Fibroblast of lung (primary cell): ENCODE results near the gene SCLT1. TPM values are rescaled to one million over a fixed set of nuclear protein-coding genes. Genes with fewer than 3 reads are reported as not detected.

ENCODE experiments used
- DNase-seq, 2 donors: peaks; one replicate each; pipeline versions ENCODE4 v3.0.0 to v3.0.0-alpha.2; 2010; ENCODE audit warnings: low read depth in 2 of 2
- H2AFZ ChIP-seq: 2 replicates; pipeline ENCODE4 v1.5.1; 2012; ENCODE audit warnings: low read length, control low read depth, inconsistent platforms
- H3K27ac ChIP-seq: 2 replicates; pipeline ENCODE4 v1.5.1; 2011; ENCODE audit warnings: low read length, control low read depth; ENCODE audit not compliant: insufficient read depth
- H3K27me3 ChIP-seq: 2 replicates; pipeline ENCODE4 v1.5.1; 2011; ENCODE audit warnings: mild to moderate bottlenecking, low read length; ENCODE audit not compliant: control insufficient read depth, insufficient read depth
- H3K36me3 ChIP-seq: 2 replicates; pipeline ENCODE4 v1.5.1; 2011; ENCODE audit warnings: low read length; ENCODE audit not compliant: control insufficient read depth, insufficient read depth
- H3K4me1 ChIP-seq: 2 replicates; pipeline ENCODE4 v1.5.1; 2011; ENCODE audit warnings: low read length; ENCODE audit not compliant: control insufficient read depth, insufficient read depth; ENCODE audit errors: extremely low read depth
- H3K4me2 ChIP-seq: 2 replicates; pipeline ENCODE4 v1.5.1; 2011; ENCODE audit warnings: low read length, control low read depth; ENCODE audit not compliant: insufficient read depth; ENCODE audit errors: extremely low read depth
- H3K4me3 ChIP-seq, 4 experiments: fragments of 200-600 bp in 1 of 4; sonication (generic) in 1 of 4; replicated peaks in 1 of 4; 2 replicates each; pipeline ENCODE4 v1.5.1; 2011 to 2016; ENCODE audit warnings: low read length in 4 of 4, low read depth in 3 of 4, mild to moderate bottlenecking in 3 of 4, control low read depth in 2 of 4, inconsistent platforms in 1 of 4, mixed read lengths in 1 of 4; ENCODE audit not compliant: insufficient read depth in 1 of 4; ENCODE audit errors: control extremely low read depth in 1 of 4
- H3K79me2 ChIP-seq: 2 replicates; pipeline ENCODE4 v1.5.1; 2012; ENCODE audit warnings: mild to moderate bottlenecking, low read length, inconsistent platforms; ENCODE audit not compliant: control insufficient read depth, insufficient read depth
- H3K9ac ChIP-seq: 2 replicates; pipeline ENCODE4 v1.5.1; 2011; ENCODE audit warnings: mild to moderate bottlenecking, low read length, control low read depth; ENCODE audit not compliant: insufficient read depth
- H3K9me3 ChIP-seq: 2 replicates; pipeline ENCODE4 v1.5.1; 2012; ENCODE audit warnings: low read depth, low read length; ENCODE audit not compliant: control insufficient read depth, insufficient read depth
- H4K20me1 ChIP-seq: 2 replicates; pipeline ENCODE4 v1.5.1; 2011; ENCODE audit warnings: low read length; ENCODE audit not compliant: control insufficient read depth, insufficient read depth; ENCODE audit errors: extremely low read depth
- CTCF ChIP-seq, 2 donors: IDR thresholded peaks in 1 of 2; conservative IDR thresholded peaks in 1 of 2; 1 replicate in 1 of 2; 2 replicates in 1 of 2; pipeline ENCODE4 v1.5.1; 2011 to 2012; ENCODE audit warnings: low read length in 2 of 2, control low read depth in 1 of 2, inconsistent platforms in 1 of 2, low read depth in 1 of 2, mild to moderate bottlenecking in 1 of 2
- EZH2 ChIP-seq: IDR thresholded peaks from 2 replicates; pipeline ENCODE4 v1.5.1; 2012; ENCODE audit warnings: low read length, control low read depth, mild to moderate bottlenecking; ENCODE audit errors: missing control alignments
- polyA minus RNA-seq: library from RNA; depleted of rRNA, polyadenylated mRNA; stranded (reverse); fragments of >200 nt; gene quantifications from 2 replicates; pipeline ENCODE4 v1.2.3, GENCODE V29; 2011; ENCODE audit warnings: low replicate concordance
- polyA plus RNA-seq, 2 donors: library from polyadenylated mRNA; depleted of rRNA in 1 of 2; stranded (reverse) in 1 of 2; unstranded in 1 of 2; fragments of >200 nt; gene quantifications; 2 replicates each; pipeline ENCODE4 v1.2.1, GENCODE V29; 2011 to 2012; ENCODE audit warnings: missing spikeins in 1 of 2
- total RNA-seq: library from RNA; depleted of rRNA; stranded (reverse); fragments of >200 nt; gene quantifications from 2 replicates; pipeline ENCODE4 v1.2.1, GENCODE V29; 2014

The SCLT1 gene
- 10.3 and 16.2 TPM in 2 replicates for total RNA-seq
- polyA plus RNA-seq: 8.8 and 9.3 TPM in 2 replicates
- polyA plus RNA-seq (2012): 6.7 and 8.0 TPM in 2 replicates
- polyA minus RNA-seq: 2.0 and 2.5 TPM in 2 replicates

DNA sequence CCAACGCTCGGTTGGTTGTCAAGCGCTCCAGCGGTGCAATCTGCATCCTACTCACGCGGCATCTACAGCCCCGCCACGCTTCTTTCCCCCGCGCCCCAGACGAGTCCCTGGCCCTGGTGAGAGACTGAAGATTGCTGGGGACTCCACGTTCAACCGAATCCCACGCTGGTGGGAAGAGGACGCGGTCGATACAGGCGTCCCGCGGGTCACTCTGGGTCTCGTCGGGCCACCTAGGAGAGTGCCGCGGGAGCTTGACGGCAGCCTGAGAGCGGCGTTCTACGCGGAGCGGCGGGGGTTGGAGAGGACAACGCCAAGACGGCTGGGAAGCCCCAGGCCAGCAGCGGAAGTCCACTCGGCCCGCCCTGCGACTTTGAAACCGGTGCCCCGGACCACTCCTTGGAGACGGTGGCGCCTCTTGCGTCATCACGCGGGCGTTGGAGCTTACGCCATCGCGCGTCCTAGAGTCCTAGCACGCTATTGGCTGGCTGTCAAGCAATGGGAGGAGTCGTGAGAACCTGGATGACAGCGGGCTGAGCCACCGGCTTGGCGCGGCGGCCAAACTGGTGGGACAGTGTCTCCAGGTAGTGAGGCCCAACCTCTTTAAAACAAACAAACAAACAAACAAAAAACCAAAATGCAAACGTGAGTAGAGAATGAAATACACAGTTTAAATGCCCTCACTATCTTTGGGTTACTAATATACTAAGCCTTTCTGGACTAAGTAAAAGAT lies at the start of gene SCLT1:
SCLT1 (minus strand) TSS at position 349 of the 730 bp plus-strand sequence. CDS start 436 bp downstream, outside the sequence.
- no peaks in the 10 kb centered on the region for H4K20me1 ChIP-seq
- no peaks in the 10 kb centered on the region for H3K9me3 ChIP-seq
- peaks cover 37% of the 10 kb centered on the region for H3K79me2 ChIP-seq
- H3K4me2 ChIP-seq: peak within 1 kb of the TSS; percentile 72
- H3K9ac ChIP-seq: peak within 1 kb of the TSS; percentile 97
- peak within 1 kb of the TSS; percentile 99 for H3K27ac ChIP-seq
- no peaks in the 10 kb centered on the region for H3K36me3 ChIP-seq
- H3K4me1 ChIP-seq: peaks cover 3% of the 10 kb centered on the region
- no peaks in the 10 kb centered on the region for H3K27me3 ChIP-seq
- H3K4me3 ChIP-seq: peak within 1 kb of the TSS; percentile 72 to 95 (median 88)
- peak within 1 kb of the TSS; percentile 90 for H2AFZ ChIP-seq
- DNase-seq: peak; percentile 98 to 99
- no peak for TF ChIP-seq CTCF (conservative IDR thresholded peaks at IDR 0.05 in 1 of 2, IDR thresholded peaks at IDR 0.05 in 1 of 2; ENCODE audit: low read depth in 1 of 2, low read length in 2 of 2)
- TF ChIP-seq EZH2: no peak

DNA sequence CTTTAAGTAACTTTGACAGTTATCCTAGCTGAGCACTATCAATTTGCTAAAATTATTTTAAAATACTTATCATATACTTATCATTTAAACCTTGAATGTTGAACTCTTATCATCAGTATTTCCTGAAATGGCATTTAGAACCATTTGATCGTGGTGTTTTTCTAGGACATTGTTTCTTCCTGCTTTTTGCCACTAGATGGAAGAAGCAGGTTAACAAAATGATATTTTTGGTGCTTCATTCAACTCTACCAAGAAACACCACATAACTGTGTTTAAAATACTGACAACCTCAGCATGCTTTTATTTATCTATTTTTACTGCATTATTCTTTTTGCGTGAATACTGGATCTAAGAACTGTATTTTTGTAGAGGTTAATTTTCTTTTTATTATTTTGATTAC lies 47.2 kb upstream of the SCLT1 start:
- Histone ChIP-seq H4K20me1 (no peaks in the 10 kb centered on the region), H2AFZ (no peak overlapping the region), H3K27me3 (no peaks in the 10 kb centered on the region), H3K4me2 (no peak overlapping the region), H3K4me1 (no peaks in the 10 kb centered on the region), H3K4me3 (no peak overlapping the region), H3K9ac (no peak overlapping the region), H3K79me2 (no peaks in the 10 kb centered on the region), H3K36me3 (no peaks in the 10 kb centered on the region), H3K9me3 (no peaks in the 10 kb centered on the region), H3K27ac (no peak overlapping the region)
- no peak for TF ChIP-seq CTCF (conservative IDR thresholded peaks at IDR 0.05 in 1 of 2, IDR thresholded peaks at IDR 0.05 in 1 of 2; ENCODE audit: low read depth in 1 of 2, low read length in 2 of 2)
- TF ChIP-seq EZH2: no peak
- DNase-seq: peak in 1 of 2 donors; percentile 2

DNA sequence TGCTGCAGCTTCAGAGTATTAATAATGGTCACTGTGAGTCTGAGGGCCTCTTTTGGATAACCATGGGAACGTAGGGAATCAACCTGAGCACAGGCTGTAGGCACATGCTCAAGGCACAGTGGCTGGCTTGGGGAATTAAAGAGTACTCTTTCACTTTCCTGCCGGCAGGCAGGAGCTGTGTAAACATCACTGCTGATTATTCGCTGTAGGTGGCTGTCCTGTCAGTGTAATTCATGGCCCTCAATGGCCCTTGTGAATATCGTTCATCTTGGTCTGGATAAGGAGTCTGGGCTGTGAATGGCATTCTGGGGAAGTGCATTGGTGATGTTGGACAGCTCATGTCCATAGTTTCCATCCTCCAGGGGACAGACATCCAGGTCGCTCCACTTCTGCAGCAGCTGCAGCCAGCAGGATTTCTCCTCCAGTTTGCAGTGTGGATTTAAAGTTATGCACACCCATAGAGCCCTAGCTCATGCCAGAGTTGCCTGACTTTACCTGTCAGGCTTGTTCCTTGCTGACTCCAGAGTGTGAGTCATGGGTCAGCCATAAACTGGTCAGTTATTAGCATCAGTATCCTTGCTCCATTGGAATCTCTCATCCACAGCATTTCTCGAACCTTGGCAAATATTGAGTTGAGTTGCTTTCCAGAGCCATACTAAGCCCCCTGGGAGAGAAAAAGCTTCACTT lies 45.6 kb upstream of the SCLT1 start:
- Histone ChIP-seq H3K9ac (no peak overlapping the region), H3K27ac (no peak overlapping the region), H3K36me3 (no peaks in the 10 kb centered on the region), H3K4me3 (no peak overlapping the region), H3K4me2 (no peak overlapping the region), H3K79me2 (no peaks in the 10 kb centered on the region), H4K20me1 (no peaks in the 10 kb centered on the region), H2AFZ (no peak overlapping the region), H3K27me3 (no peaks in the 10 kb centered on the region), H3K9me3 (no peaks in the 10 kb centered on the region), H3K4me1 (no peaks in the 10 kb centered on the region)
- no peak for DNase-seq
- no peak for TF ChIP-seq CTCF (conservative IDR thresholded peaks at IDR 0.05 in 1 of 2, IDR thresholded peaks at IDR 0.05 in 1 of 2; ENCODE audit: low read depth in 1 of 2, low read length in 2 of 2)
- TF ChIP-seq EZH2: no peak
